HG03469 (cell line): ENCODE results near the gene PCLO.
"Not testable (repeated sequence)": the region's sequence is repeated elsewhere in the genome, so short reads cannot be mapped to it uniquely, and the experiment has no call there.

Experiments used
- ATAC-seq: cut with Tn5 transposase; IDR thresholded peaks from one replicate; pipeline ENCODE4 v1.9.1; 2021; ENCODE audit warnings: mild to moderate bottlenecking, moderate library complexity, moderate number of reproducible peaks; ENCODE audit not compliant: unreplicated experiment

Gene PCLO

GRCh38 chr7:82742163-82742562, 420.5 kb downstream of the PCLO start:
- ATAC-seq: no peak

- no peak for ATAC-seq
Observed at GRCh38 chr7:82741493-82741892, 421.2 kb downstream of the PCLO start.

GRCh38 chr7:82740246-82740848, 422.3 kb downstream of the PCLO start:
- ATAC-seq: no peak

- no peak for ATAC-seq
Observed at GRCh38 chr7:82736633-82737032, 426.1 kb downstream of the PCLO start.

- no peak for ATAC-seq
Observed at GRCh38 chr7:82732677-82733076, 430.0 kb downstream of the PCLO start.

- ATAC-seq: no peak
Observed at GRCh38 chr7:82729172-82730030, 433.3 kb downstream of the PCLO start.

GRCh38 chr7:82726038-82726800, 436.5 kb downstream of the PCLO start:
- no peak for ATAC-seq

GRCh38 chr7:82723411-82723810, 439.3 kb downstream of the PCLO start:
- ATAC-seq: no peak

- ATAC-seq: no peak
Observed at GRCh38 chr7:82722946-82723345, 439.7 kb downstream of the PCLO start.

GRCh38 chr7:82715344-82715743, 447.3 kb downstream of the PCLO start:
- no peak for ATAC-seq

- ATAC-seq: no peak
Observed at GRCh38 chr7:82714883-82715282, 447.8 kb downstream of the PCLO start.

GRCh38 chr7:82713506-82713905, 449.2 kb downstream of the PCLO start:
- ATAC-seq: no peak

- not testable (repeated sequence) for ATAC-seq
Observed at GRCh38 chr7:82706344-82706743, 456.3 kb downstream of the PCLO start.

- ATAC-seq: no peak
Observed at GRCh38 chr7:82705517-82706260, 457.0 kb downstream of the PCLO start.

- no peak for ATAC-seq
Observed at GRCh38 chr7:82704121-82704520, 458.6 kb downstream of the PCLO start.
